Measurements from ENCODE around the gene GXYLT2. TPM values are rescaled to one million over a fixed set of nuclear protein-coding genes. Genes with fewer than 3 reads are reported as not detected.

GXYLT2 gene
- polyA plus RNA-seq, 3 donors: 0.04 TPM; not detected in 2

DNA sequence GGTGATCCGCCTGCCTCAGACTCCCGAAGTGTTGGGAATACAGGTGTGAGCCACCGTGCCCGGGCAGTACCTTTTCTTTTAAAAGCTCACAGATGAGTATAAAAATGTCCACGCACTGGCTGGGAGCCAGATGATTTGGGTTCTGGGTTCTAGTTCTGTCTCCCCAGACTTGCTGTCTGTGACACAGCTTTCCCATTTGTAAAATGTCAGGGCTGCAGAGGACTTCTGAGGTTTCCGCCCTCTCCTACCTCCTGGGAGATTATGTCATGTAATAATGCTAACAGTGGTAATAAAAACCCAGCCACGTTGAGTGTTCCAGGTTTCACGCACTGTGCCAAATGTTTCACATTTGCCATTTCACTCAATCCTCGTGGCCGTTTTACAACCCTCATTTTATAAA, 107.5 kb downstream of the GXYLT2 start:
- no peak overlapping the region for H3K27ac ChIP-seq (ENCODE audit: low read depth in 1 of 2, low read length in 2 of 2)
- Mint-ChIP-seq H3K4me1 (peaks cover 31% of the 10 kb centered on the region), H3K4me3 (no peak overlapping the region), H3K27me3 (ENCODE audit: low read depth in 3 of 3) (peaks cover 0 to 2% (median 0%) of the 10 kb centered on the region in 3 donors), H3K27ac (peak overlapping the region in 2 of 7 donors; percentile 18 to 57), H3K36me3 (peaks cover 12% of the 10 kb centered on the region in 2 donors), H3K9me3 (no peaks in the 10 kb centered on the region)
- H3K9ac ChIP-seq (ENCODE audit: insufficient read depth, low read length, poor library complexity, severe bottlenecking): no peak overlapping the region
- H3K4me1 ChIP-seq (ENCODE audit: control insufficient read depth in 1 of 2, insufficient read depth in 2 of 2, low read length in 2 of 2): peaks cover 25 to 37% of the 10 kb centered on the region in 2 donors
- WGBS (ENCODE audit: insufficient coverage): 100% methylated on average over 5 of the region's 10 CpGs
- no peak for DNase-seq
- no peak overlapping the region for H3K4me2 ChIP-seq (replicated peaks; ENCODE audit: extremely low read depth, low read length, poor library complexity, severe bottlenecking)
- no peaks in the 10 kb centered on the region for H3K9me3 ChIP-seq (replicated peaks in 1 of 2; ENCODE audit: control insufficient read depth in 1 of 2, insufficient read depth in 1 of 2, low read length in 2 of 2)
- no peaks in the 10 kb centered on the region for H3K27me3 ChIP-seq (ENCODE audit: control insufficient read depth in 2 of 2, insufficient read depth in 2 of 2, low read length in 2 of 2)
- peaks cover 25% of the 10 kb centered on the region for H4K20me1 ChIP-seq (ENCODE audit: insufficient read depth, low read length)
- intact Hi-C loops (cut with micrococcal nuclease): loop anchor here in 1 of 2 donors (5.0 to 10.0 kb wide), 2 partner anchors 51 to 148 kb away; partner anchors contain the start of gene SHQ1
- peaks cover 0 to 21% of the 10 kb centered on the region in 2 donors for H3K36me3 ChIP-seq (replicated peaks in 1 of 2; ENCODE audit: control insufficient read depth in 1 of 2, insufficient read depth in 2 of 2, low read length in 2 of 2)
- H2AFZ ChIP-seq (ENCODE audit: insufficient read depth, low read depth, low read length, poor library complexity, severe bottlenecking): no peak overlapping the region
- TF ChIP-seq, protein P1, sequence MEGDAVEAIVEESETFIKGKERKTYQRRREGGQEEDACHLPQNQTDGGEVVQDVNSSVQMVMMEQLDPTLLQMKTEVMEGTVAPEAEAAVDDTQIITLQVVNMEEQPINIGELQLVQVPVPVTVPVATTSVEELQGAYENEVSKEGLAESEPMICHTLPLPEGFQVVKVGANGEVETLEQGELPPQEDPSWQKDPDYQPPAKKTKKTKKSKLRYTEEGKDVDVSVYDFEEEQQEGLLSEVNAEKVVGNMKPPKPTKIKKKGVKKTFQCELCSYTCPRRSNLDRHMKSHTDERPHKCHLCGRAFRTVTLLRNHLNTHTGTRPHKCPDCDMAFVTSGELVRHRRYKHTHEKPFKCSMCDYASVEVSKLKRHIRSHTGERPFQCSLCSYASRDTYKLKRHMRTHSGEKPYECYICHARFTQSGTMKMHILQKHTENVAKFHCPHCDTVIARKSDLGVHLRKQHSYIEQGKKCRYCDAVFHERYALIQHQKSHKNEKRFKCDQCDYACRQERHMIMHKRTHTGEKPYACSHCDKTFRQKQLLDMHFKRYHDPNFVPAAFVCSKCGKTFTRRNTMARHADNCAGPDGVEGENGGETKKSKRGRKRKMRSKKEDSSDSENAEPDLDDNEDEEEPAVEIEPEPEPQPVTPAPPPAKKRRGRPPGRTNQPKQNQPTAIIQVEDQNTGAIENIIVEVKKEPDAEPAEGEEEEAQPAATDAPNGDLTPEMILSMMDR (IDR thresholded peaks at IDR 0.05): no peak
- H3K4me3 ChIP-seq (replicated peaks in 1 of 3; ENCODE audit: low read depth in 2 of 3, low read length in 3 of 3): no peak overlapping the region
- H3K79me2 ChIP-seq (ENCODE audit: insufficient read depth, low read length): peaks cover 35% of the 10 kb centered on the region

DNA sequence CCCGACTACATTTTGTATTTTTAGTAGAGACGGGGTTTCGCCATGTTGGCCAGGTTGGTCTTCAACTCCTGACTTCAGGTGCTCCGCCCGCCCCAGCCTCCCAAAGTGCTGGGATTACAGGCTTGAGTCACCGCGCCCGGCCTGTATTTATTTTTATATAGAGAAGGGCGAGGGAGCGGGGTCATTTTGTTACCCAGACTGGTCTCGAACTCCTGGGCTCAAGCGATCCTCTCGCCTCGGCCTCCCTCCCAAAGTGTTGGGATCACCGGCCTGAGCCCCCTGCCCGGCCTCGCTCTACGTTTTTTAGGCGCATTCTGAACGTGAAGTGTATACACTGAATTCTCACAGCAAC, 108.3 kb downstream of the GXYLT2 start:
- TF ChIP-seq, protein P1 (IDR thresholded peaks at IDR 0.05): no peak
- Histone ChIP-seq H3K27ac (ENCODE audit: low read depth in 1 of 2, low read length in 2 of 2) (peak overlapping the region; percentile 90 to 96), H3K4me1 (ENCODE audit: control insufficient read depth in 1 of 2, insufficient read depth in 2 of 2, low read length in 2 of 2) (peaks cover 25 to 40% of the 10 kb centered on the region in 2 donors), H3K36me3 (replicated peaks in 1 of 2; ENCODE audit: control insufficient read depth in 1 of 2, insufficient read depth in 2 of 2, low read length in 2 of 2) (peaks cover 4 to 29% of the 10 kb centered on the region in 2 donors), H3K79me2 (ENCODE audit: insufficient read depth, low read length) (peaks cover 43% of the 10 kb centered on the region), H3K27me3 (ENCODE audit: control insufficient read depth in 2 of 2, insufficient read depth in 2 of 2, low read length in 2 of 2) (no peaks in the 10 kb centered on the region), H3K4me2 (replicated peaks; ENCODE audit: extremely low read depth, low read length, poor library complexity, severe bottlenecking) (peak overlapping the region; percentile 98), H4K20me1 (ENCODE audit: insufficient read depth, low read length) (peaks cover 32% of the 10 kb centered on the region), H3K9ac (ENCODE audit: insufficient read depth, low read length, poor library complexity, severe bottlenecking) (peak overlapping the region; percentile 93), H3K4me3 (replicated peaks in 1 of 3; ENCODE audit: low read depth in 2 of 3, low read length in 3 of 3) (peak overlapping the region; percentile 19 to 96 (median 44)), H2AFZ (ENCODE audit: insufficient read depth, low read depth, low read length, poor library complexity, severe bottlenecking) (peak overlapping the region; percentile 97), H3K9me3 (replicated peaks in 1 of 2; ENCODE audit: control insufficient read depth in 1 of 2, insufficient read depth in 1 of 2, low read length in 2 of 2) (no peaks in the 10 kb centered on the region)
- H3K4me3 Mint-ChIP-seq: peak overlapping the region; percentile 74 to 83
- H3K9me3 Mint-ChIP-seq: no peaks in the 10 kb centered on the region
- WGBS (ENCODE audit: insufficient coverage): 91% methylated on average over 18 of the region's 20 CpGs
- H3K27ac Mint-ChIP-seq: peak overlapping the region; percentile 74 to 96 (median 92)
- peaks cover 30% of the 10 kb centered on the region for H3K4me1 Mint-ChIP-seq
- DNase-seq: no peak
- peaks cover 0 to 2% (median 0%) of the 10 kb centered on the region in 3 donors for H3K27me3 Mint-ChIP-seq (ENCODE audit: low read depth in 3 of 3)
- intact Hi-C loops (cut with micrococcal nuclease): loop anchor here in 1 of 2 donors (5.0 to 10.0 kb wide), 2 partner anchors 51 to 149 kb away; partner anchors contain the start of gene SHQ1
- peaks cover 18 to 20% of the 10 kb centered on the region in 2 donors for H3K36me3 Mint-ChIP-seq

All from CD14-positive monocyte (primary cell).